DND-41 (cell line): ENCODE measurements around the gene MRPS31.

Experiments used
- CTCF ChIP-seq: IDR thresholded peaks from 2 replicates; pipeline ENCODE4 v1.5.1; 2012; ENCODE audit warnings: borderline replicate concordance, low read length, moderate library complexity, mild to moderate bottlenecking; ENCODE audit not compliant: poor library complexity, severe bottlenecking; ENCODE audit errors: extremely low read depth
- EZH2 ChIP-seq: IDR thresholded peaks from 3 replicates; pipeline ENCODE4 v1.6.1; 2012; ENCODE audit warnings: borderline replicate concordance, low read depth, mild to moderate bottlenecking, moderate library complexity, low read length, inconsistent platforms; ENCODE audit not compliant: severe bottlenecking

GRCh38 chr13:40787062-40787461, 16.1 kb upstream of the MRPS31 start:
- TF ChIP-seq CTCF (no peak), EZH2 (no peak)
